ENCODE measurements around the gene TOP2B. TPM values are rescaled to one million over a fixed set of nuclear protein-coding genes. Genes with fewer than 3 reads are reported as not detected.

TOP2B gene
- total and polyA plus RNA-seq, 9 of the 15 experiments (the other 6 are each of a cell fraction or from before 2014, with no cell fraction given) = 45.3 to 186 (median 134) TPM

GRCh38 chr3:25663869-25664811, 567 bp downstream of the TOP2B start (continued):
- TF ChIP-seq NR4A1 (CRISPR knock-in tag; IDR thresholded peaks at IDR 0.05) = no peak
- TF ChIP-seq NR4A1 (tag; IDR thresholded peaks at IDR 0.05) = peak; percentile 75; the same call in 1 of the 2 replicates
- no peak for TF ChIP-seq CUX1 (CRISPR knock-in tag; IDR thresholded peaks at IDR 0.05)
- no peak for TF ChIP-seq ZNF134 (CRISPR knock-in tag; conservative IDR thresholded peaks at IDR 0.05)
- no peak for TF ChIP-seq BRF1 (IDR thresholded peaks at IDR 0.05; ENCODE audit: borderline replicate concordance, extremely low read depth, insufficient read length)
- TF ChIP-seq ZBTB40 (IDR thresholded peaks at IDR 0.05) = no peak; the same call in 1 of the 2 replicates
- TF ChIP-seq ZBTB40 (CRISPR knock-in tag; IDR thresholded peaks at IDR 0.05) = no peak
- TF ChIP-seq BCLAF1 (IDR thresholded peaks at IDR 0.05; ENCODE audit: borderline replicate concordance in 1 of 2, control insufficient read depth in 1 of 2, low read depth in 2 of 2, low read length in 1 of 2) = no peak
